HG03108 (cell line): Measurements from ENCODE around the gene LBH.
"Not testable (repeated sequence)": the region's sequence is repeated elsewhere in the genome, so short reads cannot be mapped to it uniquely, and the experiment has no call there.

Experiments
- ATAC-seq: cut with Tn5 transposase; IDR thresholded peaks from one replicate; pipeline ENCODE4 v1.9.1; 2021; ENCODE audit warnings: moderate library complexity; ENCODE audit not compliant: unreplicated experiment

Gene LBH

DNA sequence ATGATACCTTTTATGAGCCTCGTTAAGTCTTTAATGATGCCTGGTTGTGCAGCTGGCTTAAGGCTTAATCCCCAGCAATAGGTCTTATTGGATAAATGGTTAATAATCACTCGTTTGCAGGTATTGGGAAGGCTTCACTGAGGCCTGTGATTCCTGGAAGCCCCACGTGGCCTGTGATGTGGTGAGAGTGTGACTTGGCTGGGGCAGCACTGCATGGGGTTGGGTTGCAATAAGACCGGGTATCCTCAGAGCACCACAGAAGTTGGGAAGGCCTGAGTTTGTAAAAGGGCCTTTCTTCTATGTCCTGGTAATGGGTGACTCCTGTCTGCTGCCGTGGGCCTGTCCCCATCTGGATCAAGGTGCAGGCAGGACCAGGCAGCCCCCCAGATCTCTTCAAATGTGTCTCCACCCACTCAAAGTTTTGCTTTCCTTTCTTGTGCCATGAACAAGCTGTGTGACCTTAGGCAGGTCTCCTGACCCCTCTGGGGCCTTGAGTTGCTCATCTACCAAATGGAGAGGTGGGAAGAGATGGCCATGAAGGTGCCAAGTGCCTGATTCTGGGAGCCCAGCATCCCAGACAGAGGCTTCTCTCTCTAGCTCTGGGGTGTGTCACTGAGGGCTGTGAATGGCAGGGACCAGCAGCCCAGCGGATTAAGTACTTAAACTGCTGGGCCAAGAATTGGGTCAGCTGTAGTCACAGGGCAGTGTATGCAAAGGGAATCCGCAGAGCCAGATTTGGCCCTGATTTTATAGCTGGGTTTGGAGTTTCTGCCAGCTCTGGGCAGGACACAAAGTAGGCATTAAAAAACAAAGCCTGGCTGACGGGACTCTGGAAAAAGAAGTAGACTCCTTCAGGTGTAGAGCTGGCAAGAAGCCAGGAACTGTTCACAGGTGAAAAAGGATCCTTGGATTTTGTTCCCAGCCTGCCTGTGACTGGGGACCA, 24.4 kb downstream of the LBH start:
- no peak for ATAC-seq

DNA sequence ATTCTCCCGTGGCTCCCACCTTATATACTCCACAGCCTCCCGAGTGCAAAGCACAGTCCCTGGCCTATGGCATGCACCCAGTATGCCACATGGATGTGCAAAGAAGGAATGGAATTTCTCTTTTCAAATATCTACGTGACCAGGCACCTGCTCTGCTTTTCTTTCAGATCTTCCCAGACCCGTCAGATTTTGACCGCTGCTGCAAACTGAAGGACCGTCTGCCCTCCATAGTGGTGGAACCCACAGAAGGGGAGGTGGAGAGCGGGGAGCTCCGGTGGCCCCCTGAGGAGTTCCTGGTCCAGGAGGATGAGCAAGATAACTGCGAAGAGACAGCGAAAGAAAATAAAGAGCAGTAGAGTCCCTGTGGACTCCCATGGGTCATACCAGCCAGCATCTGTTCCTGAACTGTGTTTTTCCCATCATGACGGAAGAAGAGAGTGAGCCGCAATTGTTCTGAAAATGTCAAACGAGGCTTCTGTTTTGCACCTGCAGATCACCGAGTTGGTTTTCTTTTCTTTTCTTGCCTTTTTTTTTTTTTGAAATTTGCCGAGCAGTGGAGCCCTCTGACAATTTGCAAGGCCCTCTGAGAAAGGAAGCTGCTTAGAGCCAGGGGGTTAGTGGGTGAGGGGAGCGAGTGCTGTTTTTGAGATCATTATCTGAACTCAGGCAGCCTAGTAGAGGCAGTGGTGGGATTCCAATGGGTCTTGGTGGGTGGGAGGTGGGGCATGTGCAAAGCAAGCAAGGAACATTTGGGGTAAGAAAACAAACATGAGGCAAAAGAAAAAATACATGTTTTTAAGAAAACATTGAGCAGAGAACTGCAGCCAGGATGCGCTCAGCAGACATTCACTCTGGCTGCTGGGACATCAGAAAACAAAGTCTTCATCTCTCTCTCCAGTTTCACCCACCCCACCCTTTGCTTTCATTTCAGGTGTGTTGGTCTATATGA, 26.2 kb downstream of the LBH start:
- no peak for ATAC-seq

DNA sequence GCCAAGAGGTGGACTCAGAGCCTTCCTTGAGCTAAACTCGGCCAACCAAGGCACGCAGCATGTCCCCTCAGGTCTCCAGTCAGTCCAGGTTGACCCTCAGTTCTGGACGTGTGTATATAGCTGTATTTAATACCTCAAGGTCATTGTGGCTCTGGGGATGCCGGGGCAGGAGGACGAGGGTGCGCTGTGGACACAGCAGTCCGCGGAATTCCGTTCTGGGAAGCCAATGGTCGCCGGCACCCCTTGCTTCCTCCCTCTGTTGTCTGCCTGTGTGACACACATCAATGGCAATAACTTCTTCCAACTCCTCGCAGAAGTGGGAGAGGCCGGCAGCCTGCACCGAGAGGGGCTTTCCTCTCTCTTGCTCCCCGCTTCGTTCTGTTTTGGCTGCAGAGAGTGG, 27.7 kb downstream of the LBH start:
- no peak for ATAC-seq

DNA sequence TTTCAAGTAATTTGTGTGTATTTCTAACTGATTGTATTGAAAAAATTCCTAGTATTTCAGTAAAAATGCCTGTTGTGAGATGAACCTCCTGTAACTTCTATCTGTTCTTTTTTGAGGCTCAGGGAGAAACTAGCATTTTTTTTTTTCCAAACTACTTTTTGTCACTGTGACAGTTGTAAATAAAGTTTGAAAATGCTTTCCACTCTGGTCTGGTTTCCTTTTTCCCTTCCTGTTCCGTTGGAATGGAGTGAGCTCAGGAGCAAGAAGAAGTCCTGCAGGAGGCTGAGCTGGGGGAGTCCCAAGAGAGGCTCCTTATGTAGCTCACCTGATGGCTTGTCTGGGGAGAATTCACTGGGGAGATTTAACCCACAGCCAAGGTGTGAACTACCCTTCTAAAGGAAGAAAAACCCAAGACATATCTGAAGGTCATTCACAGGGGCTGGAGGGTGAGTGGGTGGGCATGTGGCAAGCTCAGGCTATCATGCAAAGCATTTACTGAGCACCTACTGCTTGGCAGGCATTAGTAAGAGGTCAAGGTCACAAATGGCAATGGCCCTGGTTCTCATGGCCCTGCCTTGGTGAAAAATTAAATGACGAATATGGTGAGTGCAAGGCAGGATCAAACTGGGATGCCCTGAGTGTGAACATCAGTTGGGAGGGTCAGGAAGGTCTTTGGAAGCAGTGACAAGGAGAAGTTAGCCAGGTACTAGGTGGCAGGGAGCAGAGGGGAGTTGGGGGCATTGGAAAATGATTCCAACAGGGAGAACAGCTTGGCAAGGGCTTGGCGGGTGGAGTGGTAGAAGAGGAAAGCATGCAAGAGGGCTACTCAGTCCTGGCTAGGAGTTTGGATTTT, 28.7 kb downstream of the LBH start:
- no peak for ATAC-seq

DNA sequence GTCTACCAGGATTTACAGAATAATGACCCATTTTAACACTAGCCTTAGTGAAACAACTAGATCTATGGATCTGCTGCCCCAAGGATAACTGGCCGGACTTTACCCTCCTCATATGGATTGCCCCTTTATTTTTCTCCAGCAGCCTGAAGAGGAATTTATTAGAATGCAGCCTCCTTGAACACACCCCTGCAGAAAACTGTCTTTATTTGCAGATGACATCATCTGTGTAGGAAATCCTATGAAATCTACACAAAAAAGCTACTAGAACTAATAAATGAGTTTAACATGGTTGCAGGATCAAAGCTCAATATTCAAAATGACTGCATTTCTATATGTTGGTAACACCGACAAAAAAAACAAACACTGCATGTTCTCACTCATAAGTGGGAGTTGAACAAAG, 29.6 kb downstream of the LBH start:
- no peak for ATAC-seq

DNA sequence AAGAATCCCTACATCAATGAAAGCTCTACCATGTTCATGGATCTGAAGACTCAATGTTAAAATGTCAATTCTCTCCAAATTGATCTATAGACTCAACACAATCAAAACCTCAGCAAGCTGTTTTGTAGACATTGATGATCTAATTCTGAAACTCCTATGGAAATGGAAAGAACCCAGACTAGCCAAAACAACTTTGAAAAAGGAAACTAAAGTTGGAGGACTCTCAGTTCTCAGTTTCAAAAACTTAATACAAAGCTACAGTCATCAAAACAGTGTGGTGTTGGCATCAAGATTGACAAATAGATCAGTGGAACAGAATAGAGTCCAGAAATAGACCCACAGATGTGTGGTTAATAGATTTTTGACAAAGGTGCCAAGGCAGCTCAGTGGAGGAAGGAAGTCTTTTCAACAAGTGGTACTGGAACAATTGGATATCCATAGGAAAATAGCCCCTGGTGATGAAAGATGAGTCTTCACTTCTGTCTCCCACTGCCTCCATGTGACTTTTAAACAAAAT, 30.4 kb downstream of the LBH start:
- ATAC-seq, result no peak

DNA sequence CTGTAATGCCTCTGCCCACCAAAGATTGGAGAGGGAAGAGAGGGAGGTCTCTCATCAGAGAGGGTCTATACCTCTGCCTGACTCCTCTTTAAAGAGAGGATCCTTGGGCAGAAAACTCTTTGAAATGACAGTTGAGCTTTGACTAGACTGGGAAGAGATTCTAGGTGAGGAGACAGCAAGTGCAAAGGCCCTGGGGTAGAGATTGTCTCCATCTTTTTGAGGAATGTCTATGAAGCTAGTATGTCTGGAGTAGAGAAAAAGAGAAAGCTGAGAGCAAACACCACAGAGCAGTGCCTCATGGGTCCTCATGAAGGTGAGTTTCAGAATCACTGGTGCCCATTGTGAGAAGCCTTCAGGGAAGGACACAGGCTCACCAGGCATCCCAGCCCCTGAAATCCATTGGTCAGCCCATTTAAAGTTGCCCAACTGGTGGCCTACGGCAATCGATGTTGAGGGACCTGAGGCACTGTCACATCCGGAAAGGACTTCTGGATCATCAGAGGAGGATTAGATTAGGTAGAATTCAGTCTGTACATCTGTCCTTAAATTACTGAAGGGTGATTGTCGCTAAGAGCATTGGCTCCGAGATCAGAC, 31.5 kb downstream of the LBH start:
- ATAC-seq, result no peak

DNA sequence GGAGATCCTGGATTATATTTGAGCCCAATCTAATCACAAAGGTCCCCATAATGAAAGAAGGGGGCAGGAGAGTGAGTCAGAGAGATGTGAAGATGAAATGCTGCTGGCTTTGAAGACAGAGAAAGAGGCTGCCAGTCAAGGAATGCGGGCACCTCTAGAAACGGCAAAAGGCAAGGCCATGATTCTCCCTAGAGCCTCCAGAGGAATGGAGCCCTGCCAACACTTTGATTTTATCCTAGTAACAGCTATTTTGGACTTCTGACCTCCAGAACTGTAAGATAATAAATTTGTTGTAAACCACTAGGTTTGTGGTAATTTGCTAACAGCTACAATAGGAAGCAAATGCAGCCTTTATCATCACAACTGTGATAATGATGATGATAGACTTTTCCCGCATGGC, 32.9 kb downstream of the LBH start:
- no peak for ATAC-seq

DNA sequence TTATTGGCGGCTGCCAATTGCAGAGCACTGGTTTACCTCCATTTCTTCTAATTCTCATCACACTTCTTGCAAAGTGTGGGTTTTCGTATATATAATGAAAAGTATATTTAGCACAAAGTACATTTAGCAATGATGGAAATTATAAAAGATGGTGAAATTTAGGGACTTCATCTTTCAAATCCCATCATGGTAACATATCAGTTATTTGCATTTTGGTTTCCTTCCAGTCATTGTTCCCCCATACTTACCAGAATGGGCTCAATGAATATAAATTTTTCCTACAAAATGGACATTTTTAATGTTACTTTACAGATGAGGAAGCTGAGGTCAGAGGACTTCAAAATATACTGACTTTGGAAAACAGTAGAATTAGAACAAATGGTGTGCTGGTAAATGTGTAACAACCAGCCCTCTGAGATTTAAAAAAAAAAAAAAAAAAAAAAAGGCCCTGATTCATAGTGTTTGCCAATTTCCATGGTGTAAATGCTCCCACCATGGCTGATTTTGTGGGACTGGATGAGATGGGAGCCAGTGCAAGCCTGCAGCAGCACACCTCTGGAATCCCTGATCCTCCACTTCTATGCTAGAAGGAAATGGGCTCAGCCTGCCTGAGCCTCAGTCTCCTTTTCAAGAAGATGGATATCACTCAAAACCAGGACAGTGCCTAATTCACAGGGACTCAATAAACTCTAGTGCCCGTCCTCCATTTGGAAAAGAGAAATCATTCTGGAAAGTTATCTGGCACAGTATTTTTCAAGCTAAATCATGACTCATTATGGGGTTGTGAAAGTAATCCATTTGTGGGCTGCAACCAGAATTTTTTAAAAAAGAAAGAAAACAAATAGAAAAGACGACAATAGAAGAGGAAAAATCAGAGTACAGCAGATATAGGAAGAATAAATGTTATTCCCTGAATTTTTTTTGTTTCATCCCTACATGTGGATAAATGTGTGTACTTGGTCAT, 34.0 kb downstream of the LBH start:
- no peak for ATAC-seq

DNA sequence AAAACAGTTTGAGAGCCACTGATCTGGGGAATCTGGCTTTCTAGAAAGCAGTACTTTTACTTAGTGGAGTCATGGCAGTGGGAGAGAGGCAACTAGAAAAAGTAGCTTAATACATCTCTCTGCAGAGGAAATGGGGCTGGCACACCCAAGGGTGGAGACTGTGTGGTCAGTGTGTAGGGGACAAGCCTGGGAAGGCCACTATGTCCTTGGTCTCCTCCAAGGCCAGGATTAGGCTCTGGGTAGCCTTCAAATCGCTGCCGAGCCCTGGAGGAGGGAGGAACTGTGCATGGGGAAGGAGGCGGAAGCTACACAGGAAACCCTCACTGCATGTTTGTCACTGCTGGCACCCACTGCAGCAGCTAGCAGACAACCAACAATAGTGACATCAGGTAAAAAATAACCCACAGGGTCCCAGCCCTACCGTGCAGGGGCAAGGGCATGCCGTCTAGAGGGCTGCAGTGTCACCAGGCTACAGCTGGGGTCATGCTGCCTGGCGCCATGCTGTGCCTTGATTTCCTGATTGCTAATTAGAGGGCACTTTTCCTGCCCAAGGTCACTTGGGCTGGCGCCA, 34.8 kb downstream of the LBH start:
- peak; percentile 69 for ATAC-seq

DNA sequence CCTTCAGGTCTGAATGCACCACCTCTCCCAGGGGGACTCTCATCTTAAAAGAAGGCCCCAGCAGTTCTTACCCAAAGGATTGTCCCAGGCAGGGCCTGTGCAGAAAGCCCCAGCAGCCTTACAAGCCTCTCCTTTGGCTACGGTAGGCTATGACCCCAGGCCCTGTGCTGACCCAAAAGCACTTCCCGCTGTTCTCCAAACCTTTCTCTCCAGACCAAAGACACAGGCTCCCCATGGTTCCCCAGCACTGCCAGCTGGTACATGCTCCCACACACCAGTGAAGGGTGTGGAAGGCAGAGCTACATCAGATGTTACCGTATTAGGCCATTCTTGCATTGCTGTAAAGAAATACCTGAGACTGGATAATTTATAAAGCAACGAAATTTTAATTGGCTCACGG, 35.4 kb downstream of the LBH start:
- ATAC-seq, result no peak

DNA sequence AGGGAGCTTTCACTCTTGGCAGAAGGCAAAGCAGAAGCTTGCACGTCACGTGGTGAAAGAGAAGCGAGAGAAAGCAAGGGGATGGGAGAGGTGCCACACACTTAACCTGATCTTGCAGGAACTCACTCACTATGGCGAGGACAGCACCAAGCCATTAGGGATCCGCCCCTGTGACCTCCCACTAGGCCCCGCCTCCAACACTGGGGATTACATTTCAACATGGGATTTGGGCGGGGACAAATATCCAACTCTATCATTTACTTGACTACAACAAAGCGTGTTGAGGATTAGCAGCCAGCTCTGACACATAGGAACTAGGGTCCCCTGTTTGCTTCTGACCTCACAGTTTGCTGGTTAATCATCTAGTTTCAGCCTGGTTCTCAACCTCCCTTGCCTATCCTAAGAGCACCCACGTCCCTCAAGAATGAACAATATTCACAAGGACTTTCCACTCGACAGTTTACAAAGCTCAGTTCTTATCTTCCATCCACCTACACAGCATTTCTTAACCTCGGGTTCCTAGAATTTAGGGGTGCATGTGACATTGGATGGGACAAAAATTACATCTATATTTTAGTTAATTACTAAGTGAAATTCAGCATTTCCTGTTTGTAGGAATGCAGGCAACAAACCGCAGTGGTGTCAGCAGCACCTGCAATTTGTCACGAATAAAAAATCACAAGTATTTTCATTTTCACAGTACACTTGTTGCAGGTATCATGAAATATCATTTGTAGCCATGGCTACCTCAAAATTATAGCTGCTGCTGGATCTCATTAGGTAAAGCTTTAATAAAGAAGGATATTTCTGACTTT, 36.0 kb downstream of the LBH start:
- no peak for ATAC-seq

DNA sequence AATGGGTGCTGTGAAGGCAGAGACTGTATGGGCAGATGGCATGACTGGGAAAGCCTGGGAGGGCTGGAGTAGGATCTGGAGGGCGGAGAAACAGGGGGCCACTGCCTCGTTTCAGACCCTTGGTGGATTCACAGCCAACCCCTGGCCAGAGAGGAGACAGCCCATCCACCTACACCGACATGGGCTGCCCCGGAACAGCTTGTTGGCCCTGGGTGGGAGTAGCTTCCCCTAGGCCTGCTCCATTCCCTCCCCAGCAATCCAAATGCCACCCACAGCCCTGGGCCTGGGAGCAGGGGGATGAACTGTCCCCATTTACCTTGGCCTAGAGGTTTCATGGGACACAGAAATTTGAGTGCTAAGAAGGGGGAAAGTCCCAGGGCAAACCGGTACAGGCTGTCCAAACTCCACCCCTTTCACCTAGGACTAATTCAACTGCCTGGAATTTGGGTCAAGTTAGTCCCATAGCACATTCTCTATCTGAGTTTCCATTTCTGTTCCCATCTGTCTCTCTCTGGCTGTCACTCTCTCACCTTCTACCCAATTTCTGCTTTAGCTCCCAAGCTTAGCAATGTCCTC, 37.0 kb downstream of the LBH start:
- no peak for ATAC-seq

DNA sequence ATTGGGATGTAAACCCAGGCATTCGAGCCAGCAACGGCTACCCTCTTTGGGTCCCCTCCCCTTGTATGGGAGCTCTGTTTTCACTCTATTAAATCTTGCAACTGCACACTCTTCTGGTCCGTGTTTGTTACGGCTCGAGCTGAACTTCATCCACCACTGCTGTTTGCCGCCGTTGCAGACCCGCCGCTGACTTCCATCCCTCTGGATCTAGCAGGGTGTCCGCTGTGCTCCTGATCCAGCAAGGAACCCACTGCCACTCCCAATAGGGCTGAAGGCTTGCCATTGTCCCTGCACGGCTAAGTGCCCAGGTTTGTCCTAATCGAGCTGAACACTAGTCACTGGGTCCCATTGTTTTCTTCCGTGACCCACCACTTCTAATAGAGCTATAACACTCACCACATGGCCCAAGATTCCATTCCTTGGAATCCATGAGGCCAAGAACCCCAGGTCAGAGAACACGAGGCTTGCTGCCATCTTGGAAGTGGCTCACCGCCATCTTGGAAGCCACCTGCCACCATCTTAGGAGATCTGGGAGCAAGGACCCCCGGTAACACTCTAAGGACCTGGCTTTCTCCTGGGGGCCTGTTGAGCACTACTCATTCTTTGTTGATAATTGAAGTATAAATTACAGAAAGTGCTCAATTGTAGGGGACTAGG, 37.9 kb downstream of the LBH start:
- ATAC-seq, result not testable (repeated sequence)

DNA sequence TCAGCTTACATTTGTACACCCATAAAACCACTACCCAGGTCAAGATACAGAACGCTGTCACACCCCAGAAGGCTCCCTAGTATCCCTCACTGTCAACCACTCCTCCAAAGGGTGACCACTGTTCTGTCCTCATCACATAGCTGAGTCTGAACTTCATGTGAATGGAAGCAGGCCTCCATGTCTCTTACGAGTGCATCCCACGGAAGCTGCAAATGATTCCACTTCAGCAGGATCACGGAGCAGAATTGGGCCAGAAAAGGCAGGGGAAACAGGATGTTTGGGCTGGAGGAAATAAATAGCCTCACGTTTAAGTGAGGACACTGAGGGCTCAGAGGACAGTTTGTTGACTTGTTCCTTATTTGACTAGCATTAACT, 38.4 kb downstream of the LBH start:
- no peak for ATAC-seq

DNA sequence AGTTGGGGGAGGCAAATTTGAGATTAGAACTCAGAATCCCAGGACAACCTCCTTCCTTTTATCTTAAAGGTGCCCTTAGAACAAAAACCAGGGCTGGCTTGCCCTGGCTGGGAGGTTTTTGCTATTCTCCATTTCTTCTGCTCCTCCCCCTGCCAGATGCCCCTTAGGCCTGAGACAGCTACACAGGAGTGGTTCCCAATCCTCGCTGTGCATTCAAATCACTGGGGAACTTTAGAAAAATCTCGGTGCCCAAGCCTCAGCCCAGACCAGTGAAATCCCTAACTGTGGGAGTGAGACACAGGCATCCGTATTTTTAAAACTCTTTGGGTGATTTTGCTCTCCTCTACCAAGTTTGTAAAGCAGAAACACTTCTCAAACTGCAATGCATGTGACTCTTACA, 38.8 kb downstream of the LBH start:
- ATAC-seq, result no peak

DNA sequence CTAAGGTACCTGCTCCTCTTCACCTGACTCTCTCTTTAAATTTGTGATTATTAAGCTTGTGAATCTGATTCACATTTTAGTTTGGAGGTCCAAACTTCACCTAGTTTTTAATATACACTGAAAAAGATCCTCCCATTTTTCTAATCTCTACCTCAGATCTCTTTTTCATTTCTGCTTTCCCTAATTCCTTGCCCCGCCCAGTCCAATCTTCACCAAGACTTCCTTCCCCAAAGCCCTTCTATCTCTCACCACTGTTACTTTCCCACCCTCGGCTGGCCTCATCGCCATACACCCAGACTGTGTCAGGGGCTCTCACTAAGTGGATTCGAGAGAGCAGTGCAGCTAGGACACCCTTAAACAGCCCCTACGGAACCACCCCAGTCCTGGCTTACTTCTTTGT, 40.0 kb downstream of the LBH start:
- ATAC-seq, result no peak
